Gastrocnemius medialis (tissue), 4 donors: Measurements from ENCODE around the gene VEGFA. TPM values are rescaled to one million over a fixed set of nuclear protein-coding genes. Genes with fewer than 3 reads are reported as not detected.

ENCODE experiments used
- ATAC-seq, 2 donors: fragments of 150-250 bp; one replicate each; pipeline ENCODE4 v1.9.1; 2016
- DNase-seq, 2 donors: peaks; one replicate each; pipeline ENCODE4 v3.0.0-alpha.2; 2019
- H3K27ac ChIP-seq, 4 donors: fragments of 200-600 bp; sonication (generic); 1 replicate in 1 of 4; 2 replicates in 3 of 4; pipeline ENCODE4 v1.5.1; 2016 to 2018; ENCODE audit warnings: mild to moderate bottlenecking in 2 of 4, moderate library complexity in 1 of 4
- H3K27me3 ChIP-seq, 3 donors: fragments of 200-600 bp; sonication (generic) in 2 of 3; 1 replicate in 1 of 3; 2 replicates in 2 of 3; pipeline versions ENCODE4 v1.5.1 to v1.6.0; 2016 to 2019; ENCODE audit warnings: mild to moderate bottlenecking in 1 of 3, moderate library complexity in 1 of 3
- H3K36me3 ChIP-seq, 2 donors: fragments of 200-600 bp; sonication (generic) in 1 of 2; one replicate each; pipeline ENCODE4 v1.5.1; 2017 to 2018
- H3K4me1 ChIP-seq, 2 donors: fragments of 200-600 bp; sonication (generic) in 1 of 2; one replicate each; pipeline ENCODE4 v1.5.1; 2016 to 2017; ENCODE audit warnings: mild to moderate bottlenecking in 2 of 2
- H3K4me3 ChIP-seq, 4 donors: fragments of 200-600 bp; sonication (generic) in 3 of 4; 1 replicate in 1 of 4; 2 replicates in 3 of 4; pipeline ENCODE4 v1.5.1; 2016 to 2019; ENCODE audit warnings: mild to moderate bottlenecking in 2 of 4
- H3K9me3 ChIP-seq, 3 donors: fragments of 200-600 bp; sonication (generic) in 2 of 3; 1 replicate in 1 of 3; 2 replicates in 2 of 3; pipeline ENCODE4 v1.5.1; 2016 to 2019
- POLR2A ChIP-seq, 2 donors: fragments of 450-650 bp; IDR thresholded peaks; one replicate each; pipeline ENCODE4 v1.6.1; 2017; ENCODE audit warnings: antibody characterized with exemption in 2 of 2, mild to moderate bottlenecking in 2 of 2, moderate library complexity in 2 of 2
- in situ Hi-C, 4 donors: fragments of 200-750 bp; cut with MboI; loops; one replicate each; pipeline versions ENCODE4 v1.15.0 to v1.8.0; 2017; ENCODE audit warnings: low sequenced_read_pairs in 4 of 4
- intact Hi-C: fragments of 100-400 bp; cut with DNase I; formaldehyde crosslinking; loops from one replicate; pipeline ENCODE4 v1.15.1; 2023; ENCODE audit warnings: low total_unique reads
- total RNA-seq, 4 donors: library from RNA; depleted of rRNA; stranded (reverse); fragments of >200 nt; gene quantifications; one replicate each; pipeline versions ENCODE4 v1.1.0 to v1.2.3, GENCODE V29; 2016
- TF ChIP-seq, protein P1 (sequence below), 5 experiments: fragments of 450-650 bp in 3 of 5; fragments of 200-600 bp in 2 of 5; sonication (generic) in 2 of 5; IDR thresholded peaks in 4 of 5; conservative IDR thresholded peaks in 1 of 5; 1 replicate in 4 of 5; 2 replicates in 1 of 5; pipeline ENCODE4 v1.5.1; 2016 to 2019; ENCODE audit warnings: antibody characterized with exemption in 5 of 5, mild to moderate bottlenecking in 3 of 5, moderate library complexity in 3 of 5

The VEGFA gene
- total RNA-seq, 4 donors from 2014 or later: 66.4 to 195 (median 149) TPM

DNA sequence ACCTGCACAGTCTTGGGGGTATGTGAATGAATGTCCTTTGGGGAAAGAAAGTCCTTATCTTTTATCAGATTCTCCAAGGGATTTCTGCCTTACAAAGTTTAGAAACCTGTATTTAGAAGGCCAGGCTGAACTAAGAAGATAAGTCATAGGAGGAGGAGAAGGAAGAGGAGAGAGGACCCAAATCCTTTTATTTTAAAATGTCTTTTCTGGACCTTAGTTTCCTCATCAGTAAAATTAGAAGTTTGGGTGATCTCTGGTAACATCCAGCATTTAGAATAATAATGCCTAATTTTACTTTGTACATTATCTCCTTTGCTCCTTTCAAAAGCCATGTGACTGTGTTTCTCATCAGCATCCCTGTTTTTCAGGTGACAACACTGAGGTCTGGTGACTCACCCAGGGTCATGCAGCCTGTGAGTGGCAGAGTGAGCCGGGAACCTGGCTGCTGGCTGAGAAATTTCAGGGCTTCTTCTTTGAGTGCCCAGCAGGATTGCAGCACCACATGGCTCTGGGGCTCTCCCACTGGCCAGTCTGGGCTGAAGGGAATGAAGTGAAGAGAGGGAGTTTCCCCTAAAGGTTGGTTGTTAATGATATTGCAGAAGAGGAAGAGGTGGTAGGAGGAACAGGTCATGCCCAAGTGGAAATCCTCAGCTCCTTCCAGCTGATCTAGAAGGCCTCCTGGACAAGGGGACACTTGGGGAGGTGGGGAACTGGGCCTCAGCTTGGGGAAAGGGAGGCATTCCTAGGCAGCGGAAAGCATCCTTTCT, 34.0 kb downstream of the VEGFA start:
- no peaks in the 10 kb centered on the region for H3K36me3 ChIP-seq
- no peak for DNase-seq
- ATAC-seq: no peak
- TF ChIP-seq POLR2A (IDR thresholded peaks at IDR 0.05): no peak
- TF ChIP-seq, protein P1, sequence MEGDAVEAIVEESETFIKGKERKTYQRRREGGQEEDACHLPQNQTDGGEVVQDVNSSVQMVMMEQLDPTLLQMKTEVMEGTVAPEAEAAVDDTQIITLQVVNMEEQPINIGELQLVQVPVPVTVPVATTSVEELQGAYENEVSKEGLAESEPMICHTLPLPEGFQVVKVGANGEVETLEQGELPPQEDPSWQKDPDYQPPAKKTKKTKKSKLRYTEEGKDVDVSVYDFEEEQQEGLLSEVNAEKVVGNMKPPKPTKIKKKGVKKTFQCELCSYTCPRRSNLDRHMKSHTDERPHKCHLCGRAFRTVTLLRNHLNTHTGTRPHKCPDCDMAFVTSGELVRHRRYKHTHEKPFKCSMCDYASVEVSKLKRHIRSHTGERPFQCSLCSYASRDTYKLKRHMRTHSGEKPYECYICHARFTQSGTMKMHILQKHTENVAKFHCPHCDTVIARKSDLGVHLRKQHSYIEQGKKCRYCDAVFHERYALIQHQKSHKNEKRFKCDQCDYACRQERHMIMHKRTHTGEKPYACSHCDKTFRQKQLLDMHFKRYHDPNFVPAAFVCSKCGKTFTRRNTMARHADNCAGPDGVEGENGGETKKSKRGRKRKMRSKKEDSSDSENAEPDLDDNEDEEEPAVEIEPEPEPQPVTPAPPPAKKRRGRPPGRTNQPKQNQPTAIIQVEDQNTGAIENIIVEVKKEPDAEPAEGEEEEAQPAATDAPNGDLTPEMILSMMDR (IDR thresholded peaks at IDR 0.05 in 4 of 5, conservative IDR thresholded peaks at IDR 0.05 in 1 of 5): no peak
- no peak overlapping the region for H3K4me3 ChIP-seq
- peaks cover 34 to 41% of the 10 kb centered on the region in 2 donors for H3K4me1 ChIP-seq
- no peaks in the 10 kb centered on the region for H3K9me3 ChIP-seq
- no peaks in the 10 kb centered on the region for H3K27me3 ChIP-seq
- in situ Hi-C loops: no loop called here
- H3K27ac ChIP-seq: peak overlapping the region in 1 of 4 donors; percentile 96
- intact Hi-C loops: no loop called here

DNA sequence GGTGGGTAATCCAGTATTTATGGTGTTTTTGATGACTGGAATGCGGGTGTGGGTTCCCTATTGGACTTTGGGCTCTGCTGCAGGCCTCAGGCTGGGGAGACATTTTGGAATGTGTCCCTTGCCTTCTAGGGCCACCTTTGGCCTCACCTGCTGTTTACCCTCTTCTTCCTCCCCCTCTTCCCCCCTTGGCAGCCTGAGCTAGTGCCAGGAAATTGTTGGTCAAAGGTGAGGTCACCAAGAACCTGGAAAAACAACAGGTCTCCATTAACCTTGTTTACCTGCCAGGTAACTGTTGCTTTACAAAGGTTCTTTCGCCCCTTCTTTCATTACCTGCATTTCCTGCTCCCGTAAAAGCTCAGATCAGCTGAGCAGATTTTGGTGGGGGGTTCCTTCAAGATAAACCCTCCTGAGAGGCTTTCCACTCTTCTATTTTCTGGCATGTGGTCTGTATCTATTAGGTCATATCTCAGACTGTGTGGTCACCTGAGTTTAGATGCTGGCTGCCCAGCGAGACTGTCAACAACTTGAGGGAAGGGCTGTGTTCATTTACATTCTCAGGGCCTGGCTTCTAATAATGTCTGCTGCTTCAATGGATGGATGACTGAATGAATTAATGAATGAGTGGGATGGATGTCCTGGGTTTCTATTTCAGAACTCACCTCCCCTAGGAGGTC, 34.7 kb downstream of the VEGFA start:
- TF ChIP-seq, protein P1 (IDR thresholded peaks at IDR 0.05 in 4 of 5, conservative IDR thresholded peaks at IDR 0.05 in 1 of 5): no peak
- no peak for TF ChIP-seq POLR2A (IDR thresholded peaks at IDR 0.05)
- Histone ChIP-seq H3K4me3 (no peak overlapping the region), H3K36me3 (no peaks in the 10 kb centered on the region), H3K9me3 (no peaks in the 10 kb centered on the region), H3K4me1 (peaks cover 30 to 34% of the 10 kb centered on the region in 2 donors), H3K27ac (peak overlapping the region in 1 of 4 donors; percentile 96), H3K27me3 (no peaks in the 10 kb centered on the region)
- DNase-seq (no peak), ATAC-seq (no peak)
- intact Hi-C loops (no loop called here), in situ Hi-C loops (loop anchor here in 1 of 4 donors (5.0 kb wide), 1 partner anchor 32 kb away; the partner anchor contains the start of gene VEGFA)

DNA sequence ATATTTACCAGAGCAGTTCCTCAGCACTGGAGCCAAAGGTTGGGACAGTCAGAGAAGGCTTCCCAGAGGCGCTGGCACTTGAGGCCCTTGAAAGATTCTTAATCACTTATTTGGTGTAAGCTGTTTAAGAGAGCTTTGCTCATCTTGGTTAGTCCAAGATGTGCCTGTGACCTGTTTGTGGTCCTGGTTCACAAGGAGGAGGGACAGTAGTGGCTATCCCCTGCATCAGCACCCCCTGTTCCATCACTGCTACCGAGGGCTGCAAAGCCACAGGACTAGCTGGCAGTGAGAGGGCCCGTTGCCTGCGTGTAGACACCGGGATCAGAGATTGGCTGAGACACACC, 35.7 kb downstream of the VEGFA start:
- no peak for ATAC-seq
- in situ Hi-C loops: loop anchor here in 1 of 4 donors (5.0 kb wide), 1 partner anchor 33 kb away; the partner anchor contains the start of gene VEGFA
- H3K36me3 ChIP-seq: no peaks in the 10 kb centered on the region
- intact Hi-C loops: no loop called here
- no peaks in the 10 kb centered on the region for H3K27me3 ChIP-seq
- no peak for TF ChIP-seq POLR2A (IDR thresholded peaks at IDR 0.05)
- TF ChIP-seq, protein P1 (IDR thresholded peaks at IDR 0.05 in 4 of 5, conservative IDR thresholded peaks at IDR 0.05 in 1 of 5): no peak
- no peaks in the 10 kb centered on the region for H3K9me3 ChIP-seq
- no peak for DNase-seq
- peaks cover 24 to 25% of the 10 kb centered on the region in 2 donors for H3K4me1 ChIP-seq
- H3K4me3 ChIP-seq: no peak overlapping the region
- peak overlapping the region in 1 of 4 donors; percentile 95 for H3K27ac ChIP-seq

DNA sequence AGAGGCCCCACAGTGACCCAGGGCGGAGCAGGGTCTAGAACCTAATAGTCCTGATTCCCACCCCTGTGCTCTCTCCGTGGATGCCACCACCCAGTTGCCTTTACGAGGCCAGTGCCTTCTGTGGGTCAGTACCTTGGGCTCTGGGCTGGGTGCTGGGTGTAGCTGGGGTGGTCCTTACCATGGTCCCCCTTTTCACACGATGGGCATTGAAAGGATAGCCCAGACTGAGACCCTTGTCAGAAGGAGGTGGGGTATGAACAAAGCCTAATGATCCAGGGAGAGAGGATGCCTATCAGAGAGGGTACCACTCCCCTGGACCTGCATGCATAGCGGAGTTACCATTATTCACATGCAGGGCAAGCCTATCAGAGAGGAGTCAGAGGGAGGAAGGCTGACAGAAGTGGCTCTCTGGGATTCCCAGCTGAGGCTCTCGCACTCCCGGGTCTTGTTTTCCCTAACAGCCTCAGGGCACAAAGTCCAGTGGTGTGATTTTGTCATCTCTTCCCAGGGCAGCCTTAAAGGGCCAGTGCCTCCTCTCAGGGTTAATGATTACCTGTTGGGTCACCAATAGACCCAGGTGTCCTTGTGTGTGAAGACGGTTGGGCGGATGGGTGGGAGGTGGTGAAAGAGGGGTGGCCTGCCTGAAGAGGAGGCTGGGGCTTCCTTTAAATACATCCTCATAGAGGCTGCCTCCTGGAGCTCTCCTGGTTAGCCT, 36.2 kb downstream of the VEGFA start:
- Histone ChIP-seq H3K4me3 (no peak overlapping the region), H3K9me3 (no peaks in the 10 kb centered on the region), H3K4me1 (peaks cover 24 to 25% of the 10 kb centered on the region in 2 donors), H3K36me3 (no peaks in the 10 kb centered on the region), H3K27me3 (no peaks in the 10 kb centered on the region), H3K27ac (peak overlapping the region; percentile 85 to 95 (median 91))
- ATAC-seq (no peak), DNase-seq (no peak)
- in situ Hi-C loops: loop anchor here in 1 of 4 donors (5.0 kb wide), 1 partner anchor 34 kb away; the partner anchor contains the start of gene VEGFA
- intact Hi-C loops: no loop called here
- TF ChIP-seq, protein P1 (IDR thresholded peaks at IDR 0.05 in 4 of 5, conservative IDR thresholded peaks at IDR 0.05 in 1 of 5): no peak
- TF ChIP-seq POLR2A (IDR thresholded peaks at IDR 0.05): no peak
